ENCODE results near the gene IFRD1.

The IFRD1 gene

DNA sequence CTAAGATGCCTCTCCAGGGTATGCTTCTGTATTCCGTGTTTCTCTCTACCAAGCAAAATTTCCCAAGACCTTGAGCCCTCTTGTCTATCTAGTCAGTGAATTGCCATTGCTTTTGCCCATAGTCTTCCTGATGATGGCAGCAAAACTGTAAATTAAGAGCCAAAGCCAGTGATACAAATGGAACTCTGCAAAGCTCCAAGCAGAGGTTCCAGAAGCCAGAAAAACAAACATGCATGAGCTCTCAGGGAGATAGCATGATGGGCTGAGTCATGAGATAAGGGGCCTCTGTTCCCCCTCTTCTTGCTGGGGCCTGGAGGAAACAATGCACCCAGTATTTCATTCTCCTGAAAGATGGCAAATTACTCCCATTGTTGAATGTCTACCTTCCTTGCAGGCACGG is 55.2 kb downstream of the IFRD1 start:
- Histone ChIP-seq H3K4me1 (ENCODE audit: control insufficient read depth, insufficient read depth, low read length) (no peaks in the 10 kb centered on the region), H3K9me3 (ENCODE audit: control insufficient read depth, insufficient read depth, low read depth, low read length) (no peaks in the 10 kb centered on the region), H3K27ac (ENCODE audit: extremely low read depth, low read depth, low read length) (no peak overlapping the region), H3K36me3 (ENCODE audit: control insufficient read depth in 2 of 2, insufficient read depth in 1 of 2, low read length in 2 of 2) (no peaks in the 10 kb centered on the region), H3K4me3 (ENCODE audit: low read depth, low read length) (no peak overlapping the region)
- POLR2A ChIA-PET: interaction anchor here (0.9 kb wide), 1 partner anchor 434 kb away, joined by 3 read pairs; a partner anchor contains a TSS
- TF ChIP-seq REPIN1 (tag by site-specific recombination; IDR thresholded peaks at IDR 0.05; ENCODE audit: low read depth) (no peak), ZNF239 (tag by site-specific recombination; IDR thresholded peaks at IDR 0.05) (no peak), ZNF654 (tag by site-specific recombination; IDR thresholded peaks at IDR 0.05; ENCODE audit: low read depth) (peak; percentile 24; the same call in 1 of the 2 replicates), ZNF16 (tag by site-specific recombination; IDR thresholded peaks at IDR 0.05; ENCODE audit: low read depth) (no peak), ZBTB48 (tag by site-specific recombination; IDR thresholded peaks at IDR 0.05) (no peak)
- TF ChIP-seq, protein P1, sequence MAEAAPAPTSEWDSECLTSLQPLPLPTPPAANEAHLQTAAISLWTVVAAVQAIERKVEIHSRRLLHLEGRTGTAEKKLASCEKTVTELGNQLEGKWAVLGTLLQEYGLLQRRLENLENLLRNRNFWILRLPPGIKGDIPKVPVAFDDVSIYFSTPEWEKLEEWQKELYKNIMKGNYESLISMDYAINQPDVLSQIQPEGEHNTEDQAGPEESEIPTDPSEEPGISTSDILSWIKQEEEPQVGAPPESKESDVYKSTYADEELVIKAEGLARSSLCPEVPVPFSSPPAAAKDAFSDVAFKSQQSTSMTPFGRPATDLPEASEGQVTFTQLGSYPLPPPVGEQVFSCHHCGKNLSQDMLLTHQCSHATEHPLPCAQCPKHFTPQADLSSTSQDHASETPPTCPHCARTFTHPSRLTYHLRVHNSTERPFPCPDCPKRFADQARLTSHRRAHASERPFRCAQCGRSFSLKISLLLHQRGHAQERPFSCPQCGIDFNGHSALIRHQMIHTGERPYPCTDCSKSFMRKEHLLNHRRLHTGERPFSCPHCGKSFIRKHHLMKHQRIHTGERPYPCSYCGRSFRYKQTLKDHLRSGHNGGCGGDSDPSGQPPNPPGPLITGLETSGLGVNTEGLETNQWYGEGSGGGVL (tag by site-specific recombination; IDR thresholded peaks at IDR 0.05): peak; percentile 43
- CTCF ChIA-PET: interaction anchor here (1.2 kb wide), 1 partner anchor 9 kb away, joined by 9 read pairs; no protein-coding TSS in a partner anchor

DNA sequence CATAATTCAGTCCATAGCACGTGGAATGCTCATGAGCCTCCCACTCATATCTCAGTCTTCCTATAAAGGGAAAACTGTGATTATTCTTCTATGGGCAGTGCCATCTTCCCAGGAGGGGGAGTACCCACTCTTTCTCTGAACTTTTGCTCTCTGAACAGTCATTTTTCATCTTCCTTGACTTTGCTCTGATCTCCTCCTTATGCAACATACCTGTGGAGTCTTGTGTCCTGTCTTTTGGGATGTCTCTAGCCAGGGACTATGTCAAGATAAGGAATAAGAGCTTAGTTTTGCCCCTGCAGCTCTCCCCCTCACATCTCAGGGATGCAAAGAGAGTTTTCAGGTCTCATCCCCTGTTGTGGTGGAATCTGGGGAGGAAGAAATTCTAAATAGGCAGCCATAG is 58.1 kb downstream of the IFRD1 start:
- no peak for TF ChIP-seq ZNF658 (tag by site-specific recombination; IDR thresholded peaks at IDR 0.05)
- TF ChIP-seq, protein P2, sequence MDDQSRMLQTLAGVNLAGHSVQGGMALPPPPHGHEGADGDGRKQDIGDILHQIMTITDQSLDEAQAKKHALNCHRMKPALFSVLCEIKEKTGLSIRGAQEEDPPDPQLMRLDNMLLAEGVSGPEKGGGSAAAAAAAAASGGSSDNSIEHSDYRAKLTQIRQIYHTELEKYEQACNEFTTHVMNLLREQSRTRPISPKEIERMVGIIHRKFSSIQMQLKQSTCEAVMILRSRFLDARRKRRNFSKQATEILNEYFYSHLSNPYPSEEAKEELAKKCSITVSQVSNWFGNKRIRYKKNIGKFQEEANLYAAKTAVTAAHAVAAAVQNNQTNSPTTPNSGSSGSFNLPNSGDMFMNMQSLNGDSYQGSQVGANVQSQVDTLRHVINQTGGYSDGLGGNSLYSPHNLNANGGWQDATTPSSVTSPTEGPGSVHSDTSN (CRISPR knock-in tag; IDR thresholded peaks at IDR 0.05): no peak
- no peak for TF ChIP-seq ZNF776 (tag by site-specific recombination; IDR thresholded peaks at IDR 0.05; ENCODE audit: borderline replicate concordance)
- TF ChIP-seq ZBTB20 (tag by site-specific recombination; IDR thresholded peaks at IDR 0.05): no peak
- TF ChIP-seq, protein P3, sequence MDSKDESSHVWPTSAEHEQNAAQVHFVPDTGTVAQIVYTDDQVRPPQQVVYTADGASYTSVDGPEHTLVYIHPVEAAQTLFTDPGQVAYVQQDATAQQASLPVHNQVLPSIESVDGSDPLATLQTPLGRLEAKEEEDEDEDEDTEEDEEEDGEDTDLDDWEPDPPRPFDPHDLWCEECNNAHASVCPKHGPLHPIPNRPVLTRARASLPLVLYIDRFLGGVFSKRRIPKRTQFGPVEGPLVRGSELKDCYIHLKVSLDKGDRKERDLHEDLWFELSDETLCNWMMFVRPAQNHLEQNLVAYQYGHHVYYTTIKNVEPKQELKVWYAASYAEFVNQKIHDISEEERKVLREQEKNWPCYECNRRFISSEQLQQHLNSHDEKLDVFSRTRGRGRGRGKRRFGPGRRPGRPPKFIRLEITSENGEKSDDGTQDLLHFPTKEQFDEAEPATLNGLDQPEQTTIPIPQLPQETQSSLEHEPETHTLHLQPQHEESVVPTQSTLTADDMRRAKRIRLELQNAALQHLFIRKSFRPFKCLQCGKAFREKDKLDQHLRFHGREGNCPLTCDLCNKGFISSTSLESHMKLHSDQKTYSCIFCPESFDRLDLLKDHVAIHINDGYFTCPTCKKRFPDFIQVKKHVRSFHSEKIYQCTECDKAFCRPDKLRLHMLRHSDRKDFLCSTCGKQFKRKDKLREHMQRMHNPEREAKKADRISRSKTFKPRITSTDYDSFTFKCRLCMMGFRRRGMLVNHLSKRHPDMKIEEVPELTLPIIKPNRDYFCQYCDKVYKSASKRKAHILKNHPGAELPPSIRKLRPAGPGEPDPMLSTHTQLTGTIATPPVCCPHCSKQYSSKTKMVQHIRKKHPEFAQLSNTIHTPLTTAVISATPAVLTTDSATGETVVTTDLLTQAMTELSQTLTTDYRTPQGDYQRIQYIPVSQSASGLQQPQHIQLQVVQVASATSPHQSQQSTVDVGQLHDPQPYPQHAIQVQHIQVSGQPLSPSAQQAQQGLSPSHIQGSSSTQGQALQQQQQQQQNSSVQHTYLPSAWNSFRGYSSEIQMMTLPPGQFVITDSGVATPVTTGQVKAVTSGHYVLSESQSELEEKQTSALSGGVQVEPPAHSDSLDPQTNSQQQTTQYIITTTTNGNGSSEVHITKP (tag by site-specific recombination; IDR thresholded peaks at IDR 0.05): peak; percentile 77
- ChIA-PET POLR2A (no interaction called here), CTCF (interaction anchor here (1.8 kb wide), 1 partner anchor 11 kb away, joined by 7 read pairs; no protein-coding TSS in a partner anchor)
- no peaks in the 10 kb centered on the region for H3K36me3 ChIP-seq (ENCODE audit: control insufficient read depth in 2 of 2, insufficient read depth in 1 of 2, low read length in 2 of 2)
- no peaks in the 10 kb centered on the region for H3K9me3 ChIP-seq (ENCODE audit: control insufficient read depth, insufficient read depth, low read depth, low read length)
- H3K27ac ChIP-seq (ENCODE audit: extremely low read depth, low read depth, low read length): no peak overlapping the region
- H3K4me1 ChIP-seq (ENCODE audit: control insufficient read depth, insufficient read depth, low read length): no peaks in the 10 kb centered on the region
- no peak overlapping the region for H3K4me3 ChIP-seq (ENCODE audit: low read depth, low read length)

DNA sequence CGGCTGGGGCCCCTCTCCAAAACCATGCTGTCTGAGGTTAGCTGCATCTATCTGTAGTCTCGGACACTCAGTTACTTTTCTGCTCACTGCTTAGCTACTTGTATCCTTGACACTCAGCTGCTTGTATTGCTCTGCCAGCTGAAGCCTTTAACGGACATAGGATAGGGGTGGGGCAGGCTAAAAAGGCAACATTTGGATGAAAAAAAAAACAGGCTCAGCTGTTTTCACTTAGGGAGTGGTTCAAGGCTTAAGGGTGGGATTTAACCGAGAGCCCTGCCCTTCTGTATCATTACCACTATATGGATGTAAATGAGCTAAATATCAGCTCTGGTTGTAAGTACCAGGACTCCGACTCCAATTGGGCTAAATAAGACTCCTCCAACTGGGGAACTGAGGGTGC is 59.1 kb downstream of the IFRD1 start:
- Histone ChIP-seq H3K36me3 (ENCODE audit: control insufficient read depth in 2 of 2, insufficient read depth in 1 of 2, low read length in 2 of 2) (no peaks in the 10 kb centered on the region), H3K4me1 (ENCODE audit: control insufficient read depth, insufficient read depth, low read length) (no peaks in the 10 kb centered on the region), H3K9me3 (ENCODE audit: control insufficient read depth, insufficient read depth, low read depth, low read length) (no peaks in the 10 kb centered on the region), H3K4me3 (ENCODE audit: low read depth, low read length) (no peak overlapping the region), H3K27ac (ENCODE audit: extremely low read depth, low read depth, low read length) (no peak overlapping the region)
- TF ChIP-seq GLI4 (tag by site-specific recombination; IDR thresholded peaks at IDR 0.05) (no peak), KLF1 (tag by site-specific recombination; IDR thresholded peaks at IDR 0.05) (peak; percentile 53)
- CTCF ChIA-PET: interaction anchor here (1.8 to 2.0 kb wide), 2 partner anchors 10 to 13 kb away, joined by 7 to 8 read pairs; no protein-coding TSS in a partner anchor
- POLR2A ChIA-PET: no interaction called here

Measured in HEK293 (cell line).